NT2/D1 (cell line): Measurements from ENCODE around the gene BABAM2.

ENCODE experiments used
- YY1 ChIP-seq: IDR thresholded peaks from 2 replicates; pipeline ENCODE4 v1.6.1; 2011; ENCODE audit not compliant: insufficient read length, insufficient read depth
- ZNF274 ChIP-seq: IDR thresholded peaks from 2 replicates; pipeline ENCODE4 v1.6.1; 2011; ENCODE audit warnings: mild to moderate bottlenecking, low read depth, low read length

DNA sequence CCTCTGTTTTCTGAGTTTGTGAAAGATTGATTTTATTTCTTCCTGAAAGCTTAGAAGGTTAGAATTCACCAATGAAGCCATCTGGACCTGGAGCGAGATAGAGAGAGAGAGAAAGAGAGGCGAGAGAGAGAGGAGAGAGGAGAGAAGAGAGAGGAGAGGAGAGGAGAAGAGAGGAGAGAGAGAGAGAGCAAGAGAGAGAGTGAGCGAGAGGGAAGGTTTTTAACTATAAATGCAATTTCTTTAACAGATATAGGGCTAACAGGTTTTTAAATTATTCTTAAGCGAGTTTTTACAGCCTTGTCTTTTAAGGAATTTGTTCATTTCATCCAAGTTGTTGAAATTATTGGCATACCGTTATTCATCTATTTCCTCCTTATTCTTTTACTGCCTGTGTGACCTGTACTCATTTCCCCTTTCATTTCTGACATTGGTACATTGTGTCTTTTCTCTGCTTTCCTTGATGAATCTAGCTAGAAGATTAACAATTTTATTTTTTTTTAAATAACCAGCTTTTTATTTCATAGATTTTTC is 56.1 kb downstream of the BABAM2 start:
- TF ChIP-seq YY1 (no peak), ZNF274 (no peak)
